ENCODE results near the gene PHLPP1.

The PHLPP1 gene

DNA sequence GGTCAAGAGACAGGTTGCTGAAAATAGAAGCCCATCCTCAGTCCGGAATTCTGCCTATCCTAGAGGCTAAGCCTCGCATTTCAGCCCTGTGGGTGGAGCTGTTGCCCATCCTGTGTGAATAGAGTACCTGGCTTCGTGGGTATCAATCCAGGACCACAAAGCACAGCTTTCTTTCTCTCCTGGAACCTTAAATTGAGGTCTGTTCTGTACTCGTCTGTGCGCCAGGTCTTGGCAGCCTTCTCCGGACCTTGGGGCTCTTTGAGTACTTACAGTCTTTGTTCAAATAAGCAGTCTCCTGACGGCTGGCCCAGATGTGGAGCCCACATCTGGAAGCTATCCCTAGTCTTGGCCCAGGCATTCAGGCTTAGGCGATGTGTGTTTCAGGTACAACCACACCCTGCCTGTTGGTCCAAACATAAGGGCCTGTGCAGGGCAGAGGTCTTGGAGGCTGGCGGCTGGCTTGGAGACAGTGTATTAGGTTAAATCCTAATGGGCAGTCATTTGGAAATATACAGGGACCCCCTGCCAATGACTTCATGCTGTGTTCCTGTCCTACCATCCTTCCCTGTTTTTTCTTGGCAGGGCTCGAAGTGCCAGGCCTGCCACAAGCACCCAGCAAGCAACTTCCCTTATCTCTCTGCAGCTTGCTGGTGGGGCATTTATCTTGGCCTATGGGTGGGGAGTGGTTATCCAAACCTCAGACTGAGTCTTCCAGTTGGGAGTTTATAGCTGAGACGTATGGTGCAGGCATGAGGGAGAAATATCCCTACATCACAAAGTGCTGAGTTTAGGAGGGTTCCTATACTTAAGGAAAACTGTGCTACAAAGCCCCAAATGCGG lies 310.1 kb downstream of the PHLPP1 start:
- DNase-seq = no peak

GRCh38 chr18:63028380-63028779 lies 313.0 kb downstream of the PHLPP1 start:
- no peak for DNase-seq
